Pericardium fibroblast (primary cell): ENCODE data around the gene ASNSD1. TPM values are rescaled to one million over a fixed set of nuclear protein-coding genes. Genes with fewer than 3 reads are reported as not detected.

Source experiments
- total RNA-seq: library from RNA; depleted of rRNA; stranded (reverse); fragments of >200 nt; gene quantifications from 2 replicates; pipeline ENCODE4 v1.2.3, GENCODE V29; 2015

Gene ASNSD1
- total RNA-seq, result 33.8 and 37.0 TPM in 2 replicates

GRCh38 chr2:189661148-189661956 lies at the start of gene ASNSD1:
ASNSD1 (plus strand) TSS chr2:189661459; CDS start chr2:189666133, 4,674 bp downstream.

GRCh38 chr2:189674374-189675112 lies 13.3 kb downstream of the ASNSD1 start, which contains the start of gene ANKAR:
ANKAR (plus strand) TSS chr2:189674670; CDS start chr2:189676491, 1,821 bp downstream.

Other genes starting within 250 kb of the ASNSD1 start
- 19.3 and 31.1 TPM in 2 replicates for gene WDR75, start 220.0 kb upstream of the ASNSD1 start, total RNA-seq
- gene SLC40A1, start 80.7 kb upstream of the ASNSD1 start, total RNA-seq, result 14.1 and 29.8 TPM in 2 replicates
- 1.9 and 2.9 TPM in 2 replicates for gene ANKAR, start 13.2 kb downstream of the ASNSD1 start, total RNA-seq
- gene OSGEPL1, start 101.3 kb downstream of the ASNSD1 start, total RNA-seq, result 3.4 and 3.9 TPM in 2 replicates
- 38.9 and 61.1 TPM in 2 replicates for gene ORMDL1, start 122.9 kb downstream of the ASNSD1 start, total RNA-seq
- gene PMS1, start 123.0 kb downstream of the ASNSD1 start, total RNA-seq, result 6.0 and 6.2 TPM in 2 replicates